RWPE1 (cell line): Measurements from ENCODE around the gene ETNK2.

Experiments used
- CTCF ChIA-PET: fragments of 350-600 bp; sonication (Branson Sonifier 250); formaldehyde crosslinking; extraction: SDS; loops from one replicate; lab custom pipeline; 2021; lab: Yijun Ruan, JAX
- POLR2A ChIA-PET: fragments of 400-600 bp; formaldehyde crosslinking; extraction: SDS; loops from one replicate; lab custom pipeline; 2020; ENCODE audit warnings: antibody characterized with exemption; ENCODE audit not compliant: low non-redundant PET; lab: Yijun Ruan, JAX
- DNase-seq: peaks from one replicate; pipeline ENCODE4 v3.0.0; 2012; ENCODE audit warnings: low spot score
- H3K27ac ChIP-seq: fragments of 450-650 bp; 2 replicates; pipeline ENCODE4 v1.5.1; 2017
- CTCF ChIP-seq: fragments of 450-650 bp; conservative IDR thresholded peaks from 2 replicates; pipeline ENCODE4 v1.5.1; 2017; ENCODE audit warnings: low read depth, mild to moderate bottlenecking

Gene ETNK2

GRCh38 chr1:204114606-204115005 is 37.2 kb downstream of the ETNK2 start:
- H3K27ac ChIP-seq = no peak overlapping the region
- no peak for TF ChIP-seq CTCF
- ChIA-PET POLR2A (no interaction called here), CTCF (interaction anchor here (0.6 to 8.2 kb wide), 2 partner anchors 14 to 38 kb away, joined by 3 to 56 read pairs; no protein-coding TSS in a partner anchor)
- DNase-seq = no peak

- CTCF ChIA-PET = interaction anchor here (0.6 to 8.2 kb wide), 3 partner anchors 15 to 250 kb away, joined by 3 to 56 read pairs (median 3); no protein-coding TSS in a partner anchor
Observed at GRCh38 chr1:204113896-204114295, 37.9 kb downstream of the ETNK2 start.

GRCh38 chr1:204112876-204113730 is 38.7 kb downstream of the ETNK2 start:
- POLR2A ChIA-PET = no interaction called here
- TF ChIP-seq CTCF = no peak
- H3K27ac ChIP-seq = no peak overlapping the region
- CTCF ChIA-PET = interaction anchor here (0.7 to 8.2 kb wide), 2 partner anchors 16 to 249 kb away, joined by 3 to 56 read pairs; no protein-coding TSS in a partner anchor
- no peak for DNase-seq

More at GRCh38 chr1:204113896-204114295, 37.9 kb downstream of the ETNK2 start:
- TF ChIP-seq CTCF = no peak
- POLR2A ChIA-PET = no interaction called here
- no peak for DNase-seq
- no peak overlapping the region for H3K27ac ChIP-seq

- ChIA-PET POLR2A (no interaction called here), CTCF (interaction anchor here (0.6 to 8.2 kb wide), 6 partner anchors 9 to 252 kb away, joined by 3 to 56 read pairs (median 4); no protein-coding TSS in a partner anchor)
- no peak overlapping the region for H3K27ac ChIP-seq
- no peak for DNase-seq
- TF ChIP-seq CTCF = no peak
Observed at GRCh38 chr1:204110894-204111633, 40.8 kb downstream of the ETNK2 start.

GRCh38 chr1:204108312-204109141 is 43.3 kb downstream of the ETNK2 start:
- no peak for TF ChIP-seq CTCF
- DNase-seq = no peak
- ChIA-PET CTCF (interaction anchor here (1.2 to 2.0 kb wide), 2 partner anchors 20 to 237 kb away, joined by 3 to 7 read pairs; no protein-coding TSS in a partner anchor), POLR2A (no interaction called here)
- peak overlapping the region; percentile 13 for H3K27ac ChIP-seq
